GM19193 (cell line): ENCODE measurements around the gene C2orf68.

Experiments
- POLR2A ChIP-seq: IDR thresholded peaks from 4 replicates; pipeline ENCODE4 v1.6.1; 2011; ENCODE audit not compliant: insufficient read depth, insufficient read length; ENCODE audit errors: extremely low read depth

The C2orf68 gene, protein sequence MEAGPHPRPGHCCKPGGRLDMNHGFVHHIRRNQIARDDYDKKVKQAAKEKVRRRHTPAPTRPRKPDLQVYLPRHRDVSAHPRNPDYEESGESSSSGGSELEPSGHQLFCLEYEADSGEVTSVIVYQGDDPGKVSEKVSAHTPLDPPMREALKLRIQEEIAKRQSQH

GRCh38 chr2:85611705-85612587 is at the start of gene C2orf68:
TSS of gene C2orf68 (minus strand) at chr2:85612066. CDS start at chr2:85611984, 82 bp downstream.
- peak; percentile 87 for TF ChIP-seq POLR2A

- TF ChIP-seq POLR2A, result no peak
Measured at GRCh38 chr2:85661139-85661858, 49.4 kb upstream of the C2orf68 start.

DNA sequence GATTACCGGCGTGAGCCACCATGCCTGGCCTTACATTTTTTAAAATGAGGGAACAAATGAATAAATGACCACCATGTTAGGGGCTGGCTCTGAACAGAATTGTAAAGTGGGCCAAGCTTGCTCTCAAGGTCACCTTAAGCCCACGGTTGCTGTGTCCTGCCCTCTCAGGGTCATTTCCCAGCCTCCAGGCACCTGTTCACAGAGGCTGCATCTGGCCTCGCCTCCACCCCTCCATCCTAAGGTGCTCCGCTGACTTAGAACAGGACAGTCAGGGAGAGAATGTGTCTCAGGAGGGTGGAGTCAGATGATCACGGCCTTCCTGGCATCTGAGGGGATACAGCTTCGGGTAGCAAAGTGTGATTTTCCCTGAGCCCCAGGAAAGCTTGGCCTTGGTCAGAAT is 48.9 kb upstream of the C2orf68 start:
- no peak for TF ChIP-seq POLR2A

GRCh38 chr2:85659324-85659981 is 47.6 kb upstream of the C2orf68 start:
- TF ChIP-seq POLR2A, result no peak

DNA sequence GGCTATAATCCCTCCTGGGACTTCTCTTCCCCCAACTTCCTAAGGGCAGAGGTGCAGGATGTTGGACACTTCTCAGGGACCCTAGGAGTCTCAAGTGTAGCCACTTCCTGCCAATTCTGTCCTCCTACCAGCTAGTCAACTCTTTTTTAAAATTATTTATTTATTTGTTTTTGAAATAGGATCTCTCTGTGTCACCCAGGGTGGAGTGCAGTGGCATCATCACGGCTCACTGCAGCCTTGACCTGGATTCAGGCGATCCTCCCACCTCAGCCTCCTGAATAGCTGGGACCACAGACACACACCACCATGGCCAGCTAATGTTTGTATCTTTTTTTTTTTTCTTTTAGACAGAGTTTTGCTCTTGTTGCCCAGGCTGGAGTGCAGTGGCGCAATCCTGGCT is 44.6 kb upstream of the C2orf68 start:
- no peak for TF ChIP-seq POLR2A

DNA sequence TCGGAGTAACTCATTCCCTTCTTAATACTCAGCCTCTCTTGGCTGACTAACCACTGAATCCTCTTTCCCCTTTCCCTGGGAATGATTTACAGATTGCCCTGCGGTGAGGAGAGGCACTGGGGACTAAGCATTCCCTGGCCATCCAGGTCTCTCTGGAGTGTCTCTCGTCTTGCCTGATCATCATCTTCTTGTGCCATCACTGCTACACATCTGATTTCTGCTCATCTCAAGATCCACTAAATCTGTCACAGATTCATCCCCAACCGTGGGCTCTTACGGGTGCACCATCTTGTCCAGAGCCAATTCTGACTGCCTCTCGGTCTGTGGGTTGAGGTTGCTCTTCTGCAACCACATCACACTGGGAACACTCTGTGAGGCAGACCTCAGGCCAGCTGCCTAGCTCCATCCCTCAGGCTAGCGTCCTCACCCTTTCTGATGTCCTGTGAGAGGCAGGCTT is 44.1 kb upstream of the C2orf68 start:
- no peak for TF ChIP-seq POLR2A

- no peak for TF ChIP-seq POLR2A
Measured at GRCh38 chr2:85653996-85654395, 42.1 kb upstream of the C2orf68 start.

GRCh38 chr2:85652056-85652455 is 40.2 kb upstream of the C2orf68 start:
- TF ChIP-seq POLR2A, result no peak

- no peak for TF ChIP-seq POLR2A
Measured at GRCh38 chr2:85651097-85651496, 39.2 kb upstream of the C2orf68 start.

DNA sequence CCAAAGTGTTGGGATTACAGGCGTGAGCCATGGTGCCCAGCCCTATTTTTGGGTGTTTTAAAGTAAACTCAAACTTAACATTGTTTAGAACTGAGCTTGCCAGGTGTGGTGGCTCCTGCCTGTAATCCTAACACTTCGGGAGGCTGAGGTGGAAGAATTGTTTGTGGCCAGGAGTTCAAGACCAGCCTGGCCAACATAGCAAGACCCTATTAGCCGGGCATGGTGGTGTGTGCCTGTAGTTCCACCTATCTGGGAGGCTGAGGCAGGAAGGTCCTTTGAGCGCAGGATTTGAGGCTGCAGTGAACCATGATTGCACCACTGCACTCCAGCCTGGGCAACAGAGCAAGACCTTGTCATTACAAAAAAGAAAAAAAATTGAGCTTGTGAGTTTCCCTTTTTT is 38.6 kb upstream of the C2orf68 start:
- TF ChIP-seq POLR2A, result no peak

GRCh38 chr2:85649201-85650190 is 37.6 kb upstream of the C2orf68 start:
- no peak for TF ChIP-seq POLR2A

DNA sequence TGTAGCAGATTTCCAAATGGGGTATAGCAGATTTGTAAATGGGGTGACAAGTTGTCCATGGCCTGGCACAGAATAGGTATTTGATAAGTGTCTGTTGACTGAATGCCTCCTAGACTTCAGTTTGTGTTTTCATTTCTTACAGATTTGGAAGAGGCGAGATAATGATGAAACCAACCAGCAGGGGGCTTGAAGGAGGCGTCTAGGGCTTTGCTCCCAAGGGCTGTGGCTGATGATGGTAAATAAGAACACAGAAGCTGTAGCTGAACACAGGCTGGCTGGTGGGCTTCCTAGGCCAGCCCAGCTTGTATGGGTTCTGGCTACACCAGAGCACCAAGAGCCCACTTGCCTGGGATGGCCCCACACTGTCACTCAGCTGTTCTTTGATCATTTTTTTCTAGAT is 36.8 kb upstream of the C2orf68 start:
- no peak for TF ChIP-seq POLR2A

GRCh38 chr2:85647823-85648526 is 36.1 kb upstream of the C2orf68 start:
- TF ChIP-seq POLR2A, result no peak
